ENCODE measurements around the gene EIF4G3. TPM values are rescaled to one million over a fixed set of nuclear protein-coding genes. Genes with fewer than 3 reads are reported as not detected.

The EIF4G3 gene
- total RNA-seq, 4 donors from 2014 or later, result 48.6 to 73.6 (median 57.9) TPM

- Histone ChIP-seq H3K36me3 (peaks cover 5 to 97% of the 10 kb centered on the region in 2 donors), H3K27me3 (no peaks in the 10 kb centered on the region)
- WGBS, 2 donors (ENCODE audit: low coverage in 1 of 2), result 76 to 83% methylated on average over 3 of the region's 3 CpGs
Observed at GRCh38 chr1:20771780-20772179, 404.9 kb downstream of the EIF4G3 start.

DNA sequence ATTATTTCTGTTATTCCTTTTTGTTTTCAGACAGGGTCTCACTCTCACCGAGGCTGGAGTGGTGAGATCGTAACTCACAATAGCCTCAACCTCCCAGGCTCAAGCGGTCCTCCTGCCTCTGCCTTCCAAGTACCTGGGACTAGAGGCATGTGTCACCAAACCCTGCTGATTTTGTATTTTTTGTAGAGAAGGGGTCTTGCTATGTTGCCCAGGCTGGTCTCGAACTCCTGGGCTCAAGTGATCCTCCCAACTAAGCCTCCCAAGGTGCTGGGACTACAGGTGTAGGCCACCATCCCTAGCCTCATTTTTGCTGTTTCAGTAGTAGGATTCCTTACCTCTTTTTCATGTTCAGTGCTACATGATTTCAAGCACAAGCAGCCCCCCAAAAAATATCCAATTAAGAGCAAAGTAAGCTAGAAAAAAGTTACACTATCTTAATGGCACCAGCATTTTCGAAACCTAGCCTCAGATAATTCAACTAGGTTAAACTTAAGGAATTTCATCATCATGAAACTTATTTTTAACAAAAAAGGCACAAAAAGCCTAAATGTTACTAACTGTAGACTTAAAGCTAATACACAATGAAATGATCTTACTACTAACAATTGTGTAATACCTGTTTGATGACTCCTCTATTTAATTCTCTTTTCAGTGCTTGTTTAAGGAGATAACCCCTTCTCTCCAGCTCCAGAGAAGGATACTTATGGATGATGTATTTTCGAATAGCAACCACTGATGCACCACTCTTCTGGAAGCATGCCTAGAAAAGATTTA is 406.2 kb downstream of the EIF4G3 start:
- TF ChIP-seq POLR2AphosphoS5 (IDR thresholded peaks at IDR 0.05) (no peak), EP300 (IDR thresholded peaks at IDR 0.05) (no peak), POLR2A (IDR thresholded peaks at IDR 0.05) (no peak)
- TF ChIP-seq, protein P1, sequence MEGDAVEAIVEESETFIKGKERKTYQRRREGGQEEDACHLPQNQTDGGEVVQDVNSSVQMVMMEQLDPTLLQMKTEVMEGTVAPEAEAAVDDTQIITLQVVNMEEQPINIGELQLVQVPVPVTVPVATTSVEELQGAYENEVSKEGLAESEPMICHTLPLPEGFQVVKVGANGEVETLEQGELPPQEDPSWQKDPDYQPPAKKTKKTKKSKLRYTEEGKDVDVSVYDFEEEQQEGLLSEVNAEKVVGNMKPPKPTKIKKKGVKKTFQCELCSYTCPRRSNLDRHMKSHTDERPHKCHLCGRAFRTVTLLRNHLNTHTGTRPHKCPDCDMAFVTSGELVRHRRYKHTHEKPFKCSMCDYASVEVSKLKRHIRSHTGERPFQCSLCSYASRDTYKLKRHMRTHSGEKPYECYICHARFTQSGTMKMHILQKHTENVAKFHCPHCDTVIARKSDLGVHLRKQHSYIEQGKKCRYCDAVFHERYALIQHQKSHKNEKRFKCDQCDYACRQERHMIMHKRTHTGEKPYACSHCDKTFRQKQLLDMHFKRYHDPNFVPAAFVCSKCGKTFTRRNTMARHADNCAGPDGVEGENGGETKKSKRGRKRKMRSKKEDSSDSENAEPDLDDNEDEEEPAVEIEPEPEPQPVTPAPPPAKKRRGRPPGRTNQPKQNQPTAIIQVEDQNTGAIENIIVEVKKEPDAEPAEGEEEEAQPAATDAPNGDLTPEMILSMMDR (IDR thresholded peaks at IDR 0.05), result no peak
- Histone ChIP-seq H3K4me3 (no peak overlapping the region), H3K27me3 (no peaks in the 10 kb centered on the region), H3K4me1 (peaks cover 0 to 14% (median 0%) of the 10 kb centered on the region in 3 donors), H3K36me3 (peaks cover 5 to 100% of the 10 kb centered on the region in 2 donors), H3K27ac (no peak overlapping the region), H3K9me3 (no peaks in the 10 kb centered on the region)
- 88 to 96% methylated on average over 3 to 6 of the region's 6 CpGs for WGBS, 2 donors (ENCODE audit: low coverage in 1 of 2)
- no peak for ATAC-seq

More at GRCh38 chr1:20771780-20772179, 404.9 kb downstream of the EIF4G3 start:
- TF ChIP-seq, protein P1 (IDR thresholded peaks at IDR 0.05), result no peak
- TF ChIP-seq POLR2AphosphoS5 (IDR thresholded peaks at IDR 0.05), result no peak
- H3K4me1 ChIP-seq, result peaks cover 0 to 20% (median 0%) of the 10 kb centered on the region in 3 donors
- no peak for ATAC-seq
- H3K4me3 ChIP-seq, result no peak overlapping the region
- no peaks in the 10 kb centered on the region for H3K9me3 ChIP-seq
- H3K27ac ChIP-seq, result no peak overlapping the region

DNA sequence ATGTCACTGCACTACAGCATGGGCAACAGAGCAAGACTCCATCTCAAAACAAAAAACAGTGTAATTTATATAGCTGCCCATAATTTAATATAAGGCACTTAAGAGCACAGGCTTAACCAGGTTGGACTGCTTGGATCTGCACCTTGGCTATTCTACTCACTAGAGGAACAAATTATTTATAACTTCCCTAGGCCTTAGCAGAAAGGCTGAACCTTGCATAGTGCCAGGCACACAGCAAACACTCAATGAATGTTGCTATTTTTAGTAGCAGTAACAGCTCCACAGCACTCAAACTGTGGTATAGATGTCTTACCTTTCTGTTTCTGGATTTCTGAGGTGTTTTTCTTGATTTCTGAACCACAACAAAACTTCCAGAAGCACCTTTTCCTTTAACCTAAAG is 409.4 kb downstream of the EIF4G3 start:
- no peaks in the 10 kb centered on the region for H3K27me3 ChIP-seq
- peaks cover 9 to 100% of the 10 kb centered on the region in 2 donors for H3K36me3 ChIP-seq
- H3K27ac ChIP-seq, result peak overlapping the region in 1 of 4 donors; percentile 12
- no peak for TF ChIP-seq POLR2A (IDR thresholded peaks at IDR 0.05)
- TF ChIP-seq EP300 (IDR thresholded peaks at IDR 0.05), result no peak
- TF ChIP-seq, protein P1 (IDR thresholded peaks at IDR 0.05), result no peak
- no peak for TF ChIP-seq POLR2AphosphoS5 (IDR thresholded peaks at IDR 0.05)
- peaks cover 0 to 14% (median 0%) of the 10 kb centered on the region in 3 donors for H3K4me1 ChIP-seq
- ATAC-seq, result no peak
- no peak overlapping the region for H3K4me3 ChIP-seq
- no peaks in the 10 kb centered on the region for H3K9me3 ChIP-seq

DNA sequence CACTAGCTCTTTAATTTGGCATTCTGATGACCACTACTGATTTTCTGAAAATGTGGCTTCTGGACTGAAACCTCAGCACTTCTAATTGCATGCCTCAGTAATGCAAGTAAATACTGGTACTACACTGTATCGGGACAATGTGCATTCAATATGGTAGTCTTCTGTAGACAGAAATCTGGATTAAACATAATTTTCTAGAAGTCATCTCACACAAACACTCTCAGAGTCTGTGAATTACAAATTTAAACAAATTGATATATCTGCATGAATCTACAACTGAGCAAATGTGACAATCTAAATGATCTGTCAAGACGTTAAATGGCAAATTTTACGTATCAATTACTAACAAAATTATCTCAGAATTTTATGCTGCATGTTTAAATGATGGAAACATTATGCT is 413.3 kb downstream of the EIF4G3 start:
- H3K36me3 ChIP-seq, result peaks cover 9 to 100% of the 10 kb centered on the region in 2 donors
- H3K27ac ChIP-seq, result no peak overlapping the region
- H3K27me3 ChIP-seq, result no peaks in the 10 kb centered on the region
- H3K4me3 ChIP-seq, result no peak overlapping the region
- no peak for ATAC-seq
- no peak for TF ChIP-seq POLR2A (IDR thresholded peaks at IDR 0.05)
- TF ChIP-seq, protein P1 (IDR thresholded peaks at IDR 0.05), result no peak
- no peak for TF ChIP-seq POLR2AphosphoS5 (IDR thresholded peaks at IDR 0.05)
- TF ChIP-seq EP300 (IDR thresholded peaks at IDR 0.05), result no peak
- no peaks in the 10 kb centered on the region for H3K9me3 ChIP-seq
- peaks cover 0 to 14% (median 0%) of the 10 kb centered on the region in 3 donors for H3K4me1 ChIP-seq
- WGBS, 2 donors (ENCODE audit: low coverage in 1 of 2), result 79 to 87% methylated on average over 3 of the region's 3 CpGs

GRCh38 chr1:20760322-20760721 is 416.4 kb downstream of the EIF4G3 start:
- ATAC-seq, result no peak
- H3K36me3 ChIP-seq, result peaks cover 9 to 100% of the 10 kb centered on the region in 2 donors
- H3K27ac ChIP-seq, result no peak overlapping the region
- no peaks in the 10 kb centered on the region for H3K27me3 ChIP-seq
- no peaks in the 10 kb centered on the region for H3K9me3 ChIP-seq
- TF ChIP-seq POLR2A (IDR thresholded peaks at IDR 0.05), result no peak
- TF ChIP-seq, protein P1 (IDR thresholded peaks at IDR 0.05), result no peak
- no peak for TF ChIP-seq EP300 (IDR thresholded peaks at IDR 0.05)
- TF ChIP-seq POLR2AphosphoS5 (IDR thresholded peaks at IDR 0.05), result no peak
- WGBS, 2 donors (ENCODE audit: low coverage in 1 of 2), result 93 to 100% methylated on average over 1 to 2 of the region's 6 CpGs
- no peaks in the 10 kb centered on the region for H3K4me1 ChIP-seq
- H3K4me3 ChIP-seq, result no peak overlapping the region

Measured in gastroesophageal sphincter (tissue), 4 donors.